Rectal smooth muscle tissue (tissue), 1 donor: ENCODE results near the gene EARS2.

Experiments used
- H3K27ac ChIP-seq: one replicate; pipeline ENCODE4 v1.7.0; 2013; ENCODE audit warnings: low read depth, low read length, inconsistent platforms
- H3K27me3 ChIP-seq: one replicate; pipeline ENCODE4 v1.7.0; 2013; ENCODE audit warnings: low read length; ENCODE audit not compliant: control insufficient read depth, insufficient read depth
- H3K36me3 ChIP-seq: one replicate; pipeline ENCODE4 v1.7.0; 2013; ENCODE audit warnings: low read length; ENCODE audit not compliant: control insufficient read depth, insufficient read depth
- H3K4me1 ChIP-seq: one replicate; pipeline ENCODE4 v1.7.0; 2013; ENCODE audit warnings: low read length; ENCODE audit not compliant: control insufficient read depth, insufficient read depth
- H3K4me3 ChIP-seq: one replicate; pipeline ENCODE4 v1.7.0; 2013; ENCODE audit warnings: low read length
- H3K9ac ChIP-seq: one replicate; pipeline ENCODE4 v1.7.0; 2013; ENCODE audit warnings: low read length

EARS2 gene

GRCh38 chr16:23579371-23579770 lies 22.2 kb upstream of the EARS2 start:
- Histone ChIP-seq H3K36me3 (peaks cover 25% of the 10 kb centered on the region), H3K4me3 (no peak overlapping the region)

GRCh38 chr16:23578101-23578830 lies 21.1 kb upstream of the EARS2 start:
- Histone ChIP-seq H3K27me3 (no peaks in the 10 kb centered on the region), H3K9ac (no peak overlapping the region), H3K4me3 (no peak overlapping the region), H3K4me1 (no peaks in the 10 kb centered on the region), H3K27ac (no peak overlapping the region), H3K36me3 (peaks cover 22% of the 10 kb centered on the region)

More at GRCh38 chr16:23579371-23579770, 22.2 kb upstream of the EARS2 start:
- H3K4me1 ChIP-seq, result no peaks in the 10 kb centered on the region
- no peaks in the 10 kb centered on the region for H3K27me3 ChIP-seq
- no peak overlapping the region for H3K27ac ChIP-seq
- H3K9ac ChIP-seq, result no peak overlapping the region

- H3K36me3 ChIP-seq, result peaks cover 22% of the 10 kb centered on the region
- H3K27ac ChIP-seq, result peak overlapping the region; percentile 31
- H3K27me3 ChIP-seq, result no peaks in the 10 kb centered on the region
- H3K9ac ChIP-seq, result no peak overlapping the region
- H3K4me3 ChIP-seq, result no peak overlapping the region
- no peaks in the 10 kb centered on the region for H3K4me1 ChIP-seq
Observed at GRCh38 chr16:23577493-23577892, 20.3 kb upstream of the EARS2 start.

- H3K27me3 ChIP-seq, result no peaks in the 10 kb centered on the region
- H3K9ac ChIP-seq, result no peak overlapping the region
- no peak overlapping the region for H3K27ac ChIP-seq
- no peak overlapping the region for H3K4me3 ChIP-seq
- H3K4me1 ChIP-seq, result no peaks in the 10 kb centered on the region
- H3K36me3 ChIP-seq, result peaks cover 20% of the 10 kb centered on the region
Observed at GRCh38 chr16:23575834-23576233, 18.7 kb upstream of the EARS2 start.

- Histone ChIP-seq H3K9ac (no peak overlapping the region), H3K27me3 (no peaks in the 10 kb centered on the region), H3K27ac (no peak overlapping the region), H3K36me3 (peaks cover 12% of the 10 kb centered on the region), H3K4me3 (no peak overlapping the region), H3K4me1 (no peaks in the 10 kb centered on the region)
Observed at GRCh38 chr16:23573817-23574216, 16.7 kb upstream of the EARS2 start.

DNA sequence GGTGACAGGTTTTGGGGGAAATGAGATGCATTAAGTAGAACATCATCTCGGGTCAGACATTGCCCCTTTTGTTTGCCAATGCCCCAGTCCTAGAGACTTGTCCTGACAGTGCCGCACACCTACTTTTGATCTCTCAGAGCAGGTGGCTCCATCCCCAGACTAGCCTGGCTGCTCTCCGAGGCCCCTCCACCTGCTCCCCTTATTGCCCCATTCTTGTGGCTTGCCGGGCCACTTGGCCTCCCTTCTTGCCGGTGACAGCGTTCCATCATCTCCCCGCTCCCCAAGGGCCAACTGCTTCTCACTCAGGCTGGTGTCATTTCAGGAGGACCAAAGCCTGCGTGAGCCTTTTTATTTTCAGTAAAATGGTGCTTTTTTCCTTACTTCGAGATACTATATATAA lies 15.2 kb upstream of the EARS2 start:
- Histone ChIP-seq H3K36me3 (peaks cover 6% of the 10 kb centered on the region), H3K9ac (no peak overlapping the region), H3K4me1 (no peaks in the 10 kb centered on the region), H3K4me3 (no peak overlapping the region), H3K27ac (no peak overlapping the region), H3K27me3 (no peaks in the 10 kb centered on the region)

DNA sequence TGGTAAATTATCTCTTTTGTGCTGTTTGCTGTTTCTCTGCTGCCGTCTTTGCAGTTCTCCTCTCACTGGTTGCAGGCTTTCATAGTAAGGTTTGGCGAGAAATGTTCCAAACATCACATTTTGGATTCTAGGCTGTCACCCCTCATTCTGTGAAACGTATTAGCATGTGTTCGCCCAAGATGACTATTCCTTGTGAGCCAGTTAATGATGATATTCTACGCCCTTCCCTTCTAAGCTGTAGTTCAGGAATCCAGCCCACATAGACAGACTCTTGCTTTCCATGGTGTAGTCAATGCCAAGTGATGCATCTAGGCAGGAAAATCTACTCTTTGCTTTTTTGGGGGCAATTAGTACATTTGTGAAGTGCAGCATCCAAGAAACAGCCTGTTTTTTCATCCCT lies 14.7 kb upstream of the EARS2 start:
- Histone ChIP-seq H3K36me3 (peaks cover 7% of the 10 kb centered on the region), H3K4me3 (no peak overlapping the region), H3K4me1 (no peaks in the 10 kb centered on the region), H3K27ac (no peak overlapping the region), H3K9ac (no peak overlapping the region), H3K27me3 (no peaks in the 10 kb centered on the region)

GRCh38 chr16:23570992-23571632 lies 14.0 kb upstream of the EARS2 start:
- H3K36me3 ChIP-seq, result peaks cover 7% of the 10 kb centered on the region
- H3K4me1 ChIP-seq, result no peaks in the 10 kb centered on the region
- no peak overlapping the region for H3K27ac ChIP-seq
- no peak overlapping the region for H3K4me3 ChIP-seq
- H3K9ac ChIP-seq, result no peak overlapping the region
- H3K27me3 ChIP-seq, result no peaks in the 10 kb centered on the region

DNA sequence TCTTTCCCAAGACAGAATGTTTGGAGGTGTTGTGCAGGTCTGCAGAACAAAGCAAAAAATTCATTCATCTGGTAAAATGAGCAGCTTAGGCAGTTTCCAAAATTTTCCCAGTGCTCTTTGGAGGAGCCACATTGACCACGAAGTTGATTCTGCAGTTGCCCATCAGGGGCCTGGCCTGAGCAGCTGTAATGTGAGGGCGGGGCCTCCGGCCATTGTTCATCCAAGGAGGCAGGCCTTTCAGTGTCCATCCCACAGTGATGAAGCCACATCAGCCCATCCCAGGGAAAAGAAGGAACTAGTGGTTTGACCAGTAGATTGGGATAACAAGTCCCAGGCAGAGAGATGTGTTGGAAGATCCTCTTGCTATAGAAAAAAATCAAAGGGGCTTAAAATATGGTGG lies 10.5 kb upstream of the EARS2 start:
- H3K36me3 ChIP-seq, result peaks cover 31% of the 10 kb centered on the region
- no peaks in the 10 kb centered on the region for H3K4me1 ChIP-seq
- H3K27me3 ChIP-seq, result no peaks in the 10 kb centered on the region
- no peak overlapping the region for H3K9ac ChIP-seq
- H3K4me3 ChIP-seq, result no peak overlapping the region
- no peak overlapping the region for H3K27ac ChIP-seq

- Histone ChIP-seq H3K9ac (no peak overlapping the region), H3K36me3 (peaks cover 38% of the 10 kb centered on the region), H3K4me3 (no peak overlapping the region), H3K4me1 (no peaks in the 10 kb centered on the region), H3K27ac (no peak overlapping the region), H3K27me3 (no peaks in the 10 kb centered on the region)
Observed at GRCh38 chr16:23566724-23567123, 9.6 kb upstream of the EARS2 start.

- Histone ChIP-seq H3K4me3 (no peak overlapping the region), H3K36me3 (peaks cover 42% of the 10 kb centered on the region), H3K27ac (no peak overlapping the region)
Observed at GRCh38 chr16:23564575-23565363, 7.6 kb upstream of the EARS2 start.

GRCh38 chr16:23563186-23563585 lies 6.0 kb upstream of the EARS2 start:
- H3K4me3 ChIP-seq, result no peak overlapping the region
- no peaks in the 10 kb centered on the region for H3K27me3 ChIP-seq
- peaks cover 50% of the 10 kb centered on the region for H3K36me3 ChIP-seq
- no peak overlapping the region for H3K9ac ChIP-seq
- H3K4me1 ChIP-seq, result peaks cover 13% of the 10 kb centered on the region
- no peak overlapping the region for H3K27ac ChIP-seq

More at GRCh38 chr16:23564575-23565363, 7.6 kb upstream of the EARS2 start:
- Histone ChIP-seq H3K9ac (no peak overlapping the region), H3K4me1 (no peaks in the 10 kb centered on the region), H3K27me3 (no peaks in the 10 kb centered on the region)
